HuH-7 (cell line): ENCODE results near the gene NTN4.
"Not testable (repeated sequence)": the region's sequence is repeated elsewhere in the genome, so short reads cannot be mapped to it uniquely, and the experiment has no call there.

Source experiments
- DNase-seq: peaks from one replicate; pipeline ENCODE4 v3.0.0; 2011; ENCODE audit warnings: low spot score

The NTN4 gene

GRCh38 chr12:95654665-95655064 lies 135.9 kb downstream of the NTN4 start:
- not testable (repeated sequence) for DNase-seq

- no peak for DNase-seq
Observed at GRCh38 chr12:95653771-95654546, 136.6 kb downstream of the NTN4 start.

GRCh38 chr12:95651681-95652080 lies 138.9 kb downstream of the NTN4 start:
- DNase-seq: no peak

GRCh38 chr12:95648990-95649791 lies 141.4 kb downstream of the NTN4 start:
- no peak for DNase-seq

- no peak for DNase-seq
Observed at GRCh38 chr12:95646781-95647190, 143.8 kb downstream of the NTN4 start.

GRCh38 chr12:95643256-95643655 lies 147.3 kb downstream of the NTN4 start:
- DNase-seq: no peak

GRCh38 chr12:95642583-95642982 lies 148.0 kb downstream of the NTN4 start:
- no peak for DNase-seq

GRCh38 chr12:95641299-95641952 lies 149.1 kb downstream of the NTN4 start:
- no peak for DNase-seq

- DNase-seq: no peak
Observed at GRCh38 chr12:95640516-95640915, 150.0 kb downstream of the NTN4 start.

GRCh38 chr12:95637471-95638155 lies 153.0 kb downstream of the NTN4 start:
- DNase-seq: no peak

- no peak for DNase-seq
Observed at GRCh38 chr12:95637010-95637409, 153.6 kb downstream of the NTN4 start.

- DNase-seq: no peak
Observed at GRCh38 chr12:95634622-95635621, 155.6 kb downstream of the NTN4 start.

- no peak for DNase-seq
Observed at GRCh38 chr12:95633732-95634465, 156.7 kb downstream of the NTN4 start.

- no peak for DNase-seq
Observed at GRCh38 chr12:95633049-95633731, 157.4 kb downstream of the NTN4 start.

GRCh38 chr12:95630496-95630895 lies 160.1 kb downstream of the NTN4 start:
- DNase-seq: no peak

GRCh38 chr12:95629392-95629791 lies 161.2 kb downstream of the NTN4 start:
- DNase-seq: no peak

- no peak for DNase-seq
Observed at GRCh38 chr12:95626854-95627253, 163.7 kb downstream of the NTN4 start.

- DNase-seq: no peak
Observed at GRCh38 chr12:95625012-95625411, 165.6 kb downstream of the NTN4 start.

GRCh38 chr12:95624589-95624988 lies 166.0 kb downstream of the NTN4 start:
- no peak for DNase-seq
